ENCODE data around the gene SIPA1L3. TPM values are rescaled to one million over a fixed set of nuclear protein-coding genes. Genes with fewer than 3 reads are reported as not detected.

The SIPA1L3 gene
- total and polyA plus RNA-seq, 8 donors, result 19.7 to 44.8 (median 25.8) TPM

- no peak overlapping the region for H3K27ac ChIP-seq
- intact Hi-C loops (cut with DNase I), result no loop called here
- no peak for ATAC-seq
- FAIRE-seq, result no peak
- H3K4me3 ChIP-seq, result no peak overlapping the region
- TF ChIP-seq, protein P1, sequence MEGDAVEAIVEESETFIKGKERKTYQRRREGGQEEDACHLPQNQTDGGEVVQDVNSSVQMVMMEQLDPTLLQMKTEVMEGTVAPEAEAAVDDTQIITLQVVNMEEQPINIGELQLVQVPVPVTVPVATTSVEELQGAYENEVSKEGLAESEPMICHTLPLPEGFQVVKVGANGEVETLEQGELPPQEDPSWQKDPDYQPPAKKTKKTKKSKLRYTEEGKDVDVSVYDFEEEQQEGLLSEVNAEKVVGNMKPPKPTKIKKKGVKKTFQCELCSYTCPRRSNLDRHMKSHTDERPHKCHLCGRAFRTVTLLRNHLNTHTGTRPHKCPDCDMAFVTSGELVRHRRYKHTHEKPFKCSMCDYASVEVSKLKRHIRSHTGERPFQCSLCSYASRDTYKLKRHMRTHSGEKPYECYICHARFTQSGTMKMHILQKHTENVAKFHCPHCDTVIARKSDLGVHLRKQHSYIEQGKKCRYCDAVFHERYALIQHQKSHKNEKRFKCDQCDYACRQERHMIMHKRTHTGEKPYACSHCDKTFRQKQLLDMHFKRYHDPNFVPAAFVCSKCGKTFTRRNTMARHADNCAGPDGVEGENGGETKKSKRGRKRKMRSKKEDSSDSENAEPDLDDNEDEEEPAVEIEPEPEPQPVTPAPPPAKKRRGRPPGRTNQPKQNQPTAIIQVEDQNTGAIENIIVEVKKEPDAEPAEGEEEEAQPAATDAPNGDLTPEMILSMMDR (IDR thresholded peaks at IDR 0.05), result no peak
- H3K9me3 ChIP-seq, result no peaks in the 10 kb centered on the region
- WGBS, 2 donors, result 91% methylated on average over 9 of the region's 9 CpGs
- H3K27me3 ChIP-seq, result no peaks in the 10 kb centered on the region
- H3K36me3 ChIP-seq, result no peaks in the 10 kb centered on the region
- DNase-seq, result no peak
- H3K4me1 ChIP-seq, result no peaks in the 10 kb centered on the region
These were observed 102.7 kb downstream of the SIPA1L3 start for GRCh38 chr19:38009650-38010242.

- ATAC-seq, result no peak
- TF ChIP-seq, protein P1 (IDR thresholded peaks at IDR 0.05), result no peak
- H3K27me3 ChIP-seq, result no peaks in the 10 kb centered on the region
- H3K4me3 ChIP-seq, result no peak overlapping the region
- H3K9me3 ChIP-seq, result no peaks in the 10 kb centered on the region
- intact Hi-C loops (cut with DNase I), result no loop called here
- 94 to 95% methylated on average over 3 of the region's 3 CpGs for WGBS, 2 donors
- no peak overlapping the region for H3K27ac ChIP-seq
- FAIRE-seq, result no peak
- no peaks in the 10 kb centered on the region for H3K36me3 ChIP-seq
- DNase-seq, result no peak
- no peaks in the 10 kb centered on the region for H3K4me1 ChIP-seq
These were observed 104.4 kb downstream of the SIPA1L3 start for GRCh38 chr19:38011426-38011825.

- ATAC-seq, result no peak
- no peaks in the 10 kb centered on the region for H3K36me3 ChIP-seq
- WGBS, 2 donors, result 77 to 85% methylated on average over 5 of the region's 5 CpGs
- intact Hi-C loops (cut with DNase I), result no loop called here
- H3K27ac ChIP-seq, result no peak overlapping the region
- H3K9me3 ChIP-seq, result no peaks in the 10 kb centered on the region
- H3K4me1 ChIP-seq, result no peaks in the 10 kb centered on the region
- DNase-seq, result no peak
- no peak for FAIRE-seq
- H3K4me3 ChIP-seq, result no peak overlapping the region
- H3K27me3 ChIP-seq, result no peaks in the 10 kb centered on the region
- TF ChIP-seq, protein P1 (IDR thresholded peaks at IDR 0.05), result no peak
These were observed 105.3 kb downstream of the SIPA1L3 start for GRCh38 chr19:38012290-38012689.

- DNase-seq, result no peak
- no peaks in the 10 kb centered on the region for H3K9me3 ChIP-seq
- no peaks in the 10 kb centered on the region for H3K27me3 ChIP-seq
- 81 to 86% methylated on average over 5 of the region's 5 CpGs for WGBS, 2 donors
- FAIRE-seq, result no peak
- TF ChIP-seq, protein P1 (IDR thresholded peaks at IDR 0.05), result no peak
- no peak overlapping the region for H3K4me3 ChIP-seq
- intact Hi-C loops (cut with DNase I), result no loop called here
- H3K36me3 ChIP-seq, result no peaks in the 10 kb centered on the region
- no peaks in the 10 kb centered on the region for H3K4me1 ChIP-seq
- no peak overlapping the region for H3K27ac ChIP-seq
- ATAC-seq, result no peak
These were observed 105.9 kb downstream of the SIPA1L3 start for GRCh38 chr19:38012944-38013343.

GRCh38 chr19:38013913-38014580, 107.0 kb downstream of the SIPA1L3 start:
- WGBS, 2 donors, result 91 to 92% methylated on average over 11 of the region's 11 CpGs
- Histone ChIP-seq H3K9me3 (no peaks in the 10 kb centered on the region), H3K27me3 (no peaks in the 10 kb centered on the region), H3K4me3 (no peak overlapping the region), H3K27ac (no peak overlapping the region), H3K36me3 (no peaks in the 10 kb centered on the region), H3K4me1 (no peaks in the 10 kb centered on the region)
- DNase-seq, result no peak
- no peak for ATAC-seq
- no peak for FAIRE-seq
- TF ChIP-seq, protein P1 (IDR thresholded peaks at IDR 0.05), result no peak
- intact Hi-C loops (cut with DNase I), result no loop called here

Data from pancreas (tissue), 10 donors.